ENCODE results near the gene ZNF454.

Gene ZNF454

DNA sequence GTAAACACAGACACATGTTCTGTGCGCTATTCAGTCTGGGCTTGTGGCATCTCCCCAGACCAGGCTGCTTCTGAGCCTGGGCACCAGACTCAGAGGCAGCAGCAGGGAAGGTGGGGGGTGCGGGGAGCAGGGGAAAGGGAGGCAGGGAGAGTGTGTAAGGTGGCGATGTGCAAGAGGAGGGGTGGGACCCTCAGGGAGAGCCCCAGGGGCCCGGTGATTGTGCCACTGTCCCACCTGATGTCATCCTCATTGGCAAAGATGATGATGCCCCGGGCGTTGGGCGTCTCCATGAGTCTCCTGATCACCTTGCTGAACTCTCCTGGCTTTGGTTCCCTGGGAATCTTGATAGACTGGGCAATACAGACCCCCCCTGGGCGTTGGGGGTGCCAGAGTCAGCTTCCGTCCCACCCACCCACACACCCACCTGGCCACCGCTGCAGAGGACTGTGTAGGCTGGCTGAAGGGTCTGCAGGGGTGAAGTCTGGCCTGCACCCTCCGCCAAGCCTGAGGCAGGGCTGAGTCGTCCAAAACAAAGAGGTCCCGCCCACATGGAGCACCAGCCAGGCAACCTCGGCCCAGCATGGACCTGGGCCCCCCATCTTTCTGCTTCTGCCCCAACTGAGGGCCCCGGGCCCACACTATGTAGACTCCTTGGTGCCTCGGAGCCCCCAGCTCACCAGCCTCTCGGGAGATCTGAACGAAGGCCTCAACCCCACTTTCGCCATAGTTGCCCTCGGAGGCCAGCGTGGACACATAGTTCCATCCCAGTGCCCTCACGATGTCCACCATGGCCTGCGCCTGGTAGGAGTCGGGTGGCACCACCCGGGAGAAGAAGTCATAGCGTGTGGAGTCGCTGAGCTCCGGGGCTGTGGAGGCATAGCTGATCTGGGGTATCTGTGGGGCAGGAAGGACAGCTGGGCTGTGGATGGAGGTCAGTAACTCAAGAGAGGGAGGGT is 50.5 kb downstream of the ZNF454 start:
- DNase-seq (ENCODE audit: low read depth, low spot score): no peak
- no peak overlapping the region for H3K4me3 ChIP-seq (ENCODE audit: low read length)

DNA sequence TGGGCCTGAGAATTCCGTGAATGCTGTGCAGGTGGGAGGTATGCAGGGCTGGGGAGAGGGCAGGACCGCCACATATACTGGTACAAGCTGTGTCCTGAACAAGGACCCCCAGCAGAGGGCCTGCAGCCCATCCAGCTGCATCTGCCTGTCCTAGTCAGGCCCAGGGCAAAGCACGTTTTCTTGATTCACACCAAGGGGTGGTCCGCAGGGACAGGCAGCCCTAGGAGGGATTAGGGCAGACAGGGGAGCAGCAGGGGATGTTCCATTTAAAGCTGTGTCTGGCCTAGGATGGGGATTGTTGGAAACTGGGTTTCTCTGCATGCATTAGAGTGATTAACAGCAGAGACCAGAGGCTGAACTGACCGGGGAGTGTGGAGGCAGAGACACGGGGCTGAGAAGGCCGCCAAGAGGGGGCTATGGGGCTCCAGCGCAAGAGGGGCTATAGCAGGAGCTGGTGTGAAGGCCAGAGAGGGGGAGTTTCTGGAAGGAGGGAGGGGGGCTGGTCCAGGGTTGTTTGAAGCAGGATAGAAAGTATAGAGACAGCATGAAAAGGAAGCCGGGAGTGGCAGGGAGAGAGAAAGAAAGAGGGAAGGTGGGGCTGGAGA is 51.4 kb downstream of the ZNF454 start:
- no peak overlapping the region for H3K4me3 ChIP-seq (ENCODE audit: low read length)
- no peak for DNase-seq (ENCODE audit: low read depth, low spot score)

DNA sequence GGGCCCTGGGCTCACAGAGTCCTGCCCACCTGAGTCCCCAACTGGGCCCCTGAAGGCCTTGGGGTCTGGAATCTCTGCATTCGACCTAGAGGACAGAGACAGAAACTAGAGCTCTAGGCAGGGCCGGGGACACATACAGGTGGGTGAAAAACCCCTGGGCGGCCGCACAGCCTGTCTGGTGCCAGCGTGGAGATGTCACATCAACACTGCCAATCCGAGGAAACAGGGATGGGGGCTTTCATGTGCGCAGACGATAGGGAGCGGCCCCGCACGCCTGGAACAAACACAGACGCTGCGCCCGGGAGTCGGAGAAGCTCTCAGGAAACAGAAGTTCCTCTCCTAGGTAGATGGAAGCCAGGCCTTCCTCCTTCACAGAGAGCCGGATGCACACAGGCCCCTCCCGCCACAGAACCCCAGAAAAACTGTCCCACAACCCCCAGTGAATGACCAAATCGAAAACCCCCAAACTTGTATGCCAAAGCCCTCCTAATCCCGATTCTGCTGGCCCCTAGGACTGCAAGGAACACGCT is 52.3 kb downstream of the ZNF454 start:
- H3K4me3 ChIP-seq (ENCODE audit: low read length): no peak overlapping the region
- no peak for DNase-seq (ENCODE audit: low read depth, low spot score)

DNA sequence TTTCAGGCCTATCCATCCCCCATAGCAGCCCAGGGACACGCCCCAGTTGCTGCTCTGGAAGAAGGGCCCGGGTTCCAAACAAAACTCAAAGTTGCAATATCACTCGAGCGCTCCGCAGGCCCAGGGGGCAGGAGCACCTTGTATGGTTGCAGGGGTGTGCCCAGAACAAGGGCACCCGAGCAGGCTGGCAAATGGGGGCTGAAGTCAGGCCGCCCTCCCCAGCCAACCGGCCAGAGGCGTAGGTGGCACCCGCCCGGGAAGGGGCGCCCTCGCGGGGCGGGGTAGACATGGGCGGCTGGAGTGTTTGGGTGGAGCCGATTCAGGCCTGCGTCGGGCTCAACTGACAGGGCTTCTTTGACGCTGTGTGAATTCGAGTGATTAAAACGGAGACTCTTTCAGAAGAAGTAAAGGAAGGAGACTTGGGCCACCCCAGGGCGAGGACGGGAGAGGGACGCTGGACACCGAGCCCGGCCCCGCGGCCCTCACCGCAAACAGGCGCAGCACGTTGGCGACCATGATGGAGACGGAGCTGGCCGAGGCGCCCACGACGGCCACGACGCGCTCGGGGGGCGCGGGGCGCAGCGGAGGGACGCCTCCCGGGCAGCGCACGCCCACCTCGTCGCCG is 53.1 kb downstream of the ZNF454 start:
- no peak overlapping the region for H3K4me3 ChIP-seq (ENCODE audit: low read length)
- DNase-seq (ENCODE audit: low read depth, low spot score): no peak

DNA sequence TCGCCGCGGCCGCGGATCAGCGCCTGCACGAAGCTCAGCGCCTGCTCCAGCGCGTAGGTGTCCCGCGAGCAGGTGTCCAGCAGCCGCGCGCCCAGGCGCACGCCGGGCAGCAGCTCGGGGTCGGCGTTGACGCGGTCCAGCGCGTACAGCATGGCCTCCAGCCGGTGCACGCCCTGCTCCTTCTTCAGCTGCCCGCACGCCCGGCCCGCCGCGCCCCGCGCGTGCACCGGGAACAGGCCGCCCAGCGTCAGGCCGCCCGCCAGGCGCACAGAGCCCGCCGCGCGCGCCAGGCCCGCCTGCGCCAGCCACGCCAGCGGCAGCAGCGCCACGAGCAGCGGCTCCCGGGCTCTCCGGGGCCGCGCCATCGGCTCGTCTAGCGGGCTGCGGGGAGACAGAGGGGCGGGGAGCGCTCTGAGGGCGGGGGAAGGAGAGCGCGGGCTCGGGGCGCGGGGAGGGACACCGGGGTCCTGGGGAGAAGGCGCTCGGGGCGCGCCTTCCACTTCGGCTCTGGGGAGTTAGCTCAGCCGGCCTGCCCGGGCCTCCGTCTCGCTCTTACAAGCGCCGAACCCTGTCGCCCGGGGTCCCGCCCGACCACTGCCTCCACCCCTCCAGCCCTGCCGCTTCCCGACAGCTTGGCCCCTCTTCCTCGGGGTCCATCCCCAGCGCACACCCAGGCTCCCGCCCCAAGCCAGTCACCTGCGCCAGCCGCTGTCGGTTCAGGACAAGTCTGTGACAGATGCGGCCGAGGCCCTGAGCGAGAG is 53.8 kb downstream of the ZNF454 start, which contains the start of gene GRM6:
Gene GRM6 (minus strand): TSS at position 741 of the 761 bp plus-strand sequence. CDS start 376 bp downstream, at position 365.
- DNase-seq (ENCODE audit: low read depth, low spot score): no peak
- H3K4me3 ChIP-seq (ENCODE audit: low read length): no peak within 1 kb of the TSS

DNA sequence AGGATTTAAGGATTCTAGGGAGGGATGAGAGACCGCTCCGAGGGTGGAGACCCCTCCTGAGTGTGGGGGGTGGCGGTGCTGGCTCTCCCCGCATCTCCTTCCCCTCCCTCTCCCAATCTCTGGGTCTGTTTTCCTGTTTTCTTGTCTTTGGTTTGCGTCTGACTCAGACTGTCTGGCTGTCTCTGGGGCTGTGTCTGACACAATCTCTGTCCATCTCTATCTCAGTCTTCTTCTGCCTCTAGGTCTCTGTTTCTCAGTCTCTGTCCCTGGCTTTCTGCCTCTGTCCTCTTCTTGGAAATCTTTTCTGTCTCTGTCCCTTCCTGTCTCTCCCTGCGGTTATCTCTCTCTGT is 54.3 kb downstream of the ZNF454 start:
- DNase-seq (ENCODE audit: low read depth, low spot score): no peak
- no peak overlapping the region for H3K4me3 ChIP-seq (ENCODE audit: low read length)

DNA sequence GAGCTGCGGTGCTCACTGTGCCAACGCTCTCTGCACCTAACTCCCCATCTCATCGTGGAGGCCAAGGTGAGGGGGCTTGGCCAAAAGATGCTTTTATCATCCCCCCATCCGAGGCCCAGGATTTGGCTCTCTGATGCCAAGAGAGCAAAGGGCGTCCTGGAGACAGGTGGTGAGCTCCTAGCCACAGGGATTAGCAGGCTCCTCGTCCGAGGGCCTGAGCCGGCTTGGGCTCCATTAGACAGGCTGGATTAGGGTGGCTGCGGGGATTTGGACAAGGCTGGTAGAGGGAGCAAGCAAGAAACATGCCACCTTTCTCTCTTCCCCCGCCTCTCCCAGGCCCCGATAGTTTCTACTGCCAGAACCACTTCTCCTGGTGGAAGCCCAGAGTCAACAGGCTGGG is 55.2 kb downstream of the ZNF454 start:
- no peak for DNase-seq (ENCODE audit: low read depth, low spot score)
- no peak overlapping the region for H3K4me3 ChIP-seq (ENCODE audit: low read length)

DNA sequence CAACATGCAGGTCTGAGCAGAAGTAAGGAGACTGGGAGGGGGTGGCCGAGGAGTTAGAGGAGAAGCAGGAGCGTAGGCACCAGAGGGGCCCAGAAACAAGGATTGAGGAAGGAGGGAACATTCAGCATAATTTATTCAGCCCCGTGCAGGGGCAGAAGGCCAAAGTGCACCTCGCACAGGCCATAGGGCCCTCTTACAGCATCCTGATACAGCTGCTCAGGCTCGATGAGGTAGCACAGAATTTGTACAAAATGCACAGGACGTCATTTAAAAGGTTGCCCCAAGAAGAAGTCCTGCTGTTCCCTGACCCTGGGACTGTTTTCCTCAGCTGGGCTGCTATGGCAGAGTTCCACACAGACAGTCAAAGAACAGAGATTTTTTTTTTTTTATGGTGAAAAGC is 56.2 kb downstream of the ZNF454 start:
- DNase-seq (ENCODE audit: low read depth, low spot score): no peak
- no peak overlapping the region for H3K4me3 ChIP-seq (ENCODE audit: low read length)

DNA sequence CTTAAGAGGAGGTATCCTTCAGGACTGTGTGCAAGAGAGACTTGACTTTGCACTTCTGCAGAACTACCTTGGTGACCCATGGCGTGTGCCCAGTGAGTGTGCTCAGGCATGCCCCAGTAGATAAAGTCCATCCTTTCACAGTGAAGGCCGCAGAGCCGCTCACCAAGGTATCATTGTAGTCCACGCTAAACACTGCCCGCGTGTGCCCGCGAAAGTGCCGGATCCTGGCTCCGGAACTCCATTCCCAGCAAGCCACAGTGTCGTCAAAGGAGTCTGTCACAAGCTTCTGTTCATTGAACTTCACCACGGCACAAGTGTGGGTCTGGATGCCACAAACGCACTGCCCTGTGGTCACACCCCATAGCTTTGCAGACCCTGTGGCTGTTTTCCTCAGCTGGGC is 57.4 kb downstream of the ZNF454 start:
- no peak for DNase-seq (ENCODE audit: low read depth, low spot score)
- H3K4me3 ChIP-seq (ENCODE audit: low read length): no peak overlapping the region

DNA sequence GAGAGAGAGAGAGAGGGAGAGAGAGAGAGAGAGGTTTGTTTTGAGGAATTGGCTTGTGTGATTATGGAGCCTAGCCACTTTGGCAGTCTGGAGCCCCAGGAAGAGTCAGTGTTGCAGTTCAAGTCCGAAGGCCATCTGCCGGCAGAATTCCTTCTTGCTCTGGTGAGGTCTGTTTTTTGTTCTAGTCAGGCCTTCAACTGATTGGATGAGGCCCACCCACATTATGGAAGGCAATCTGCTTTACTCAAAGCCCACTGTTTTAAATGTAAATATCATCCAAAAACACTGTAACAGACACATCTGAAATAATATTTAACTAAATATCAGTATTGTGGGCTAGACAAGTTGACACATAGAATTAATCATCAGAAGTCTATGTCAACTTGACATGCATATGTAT is 65.6 kb downstream of the ZNF454 start:
- DNase-seq (ENCODE audit: low read depth, low spot score): no peak
- no peak overlapping the region for H3K4me3 ChIP-seq (ENCODE audit: low read length)

DNA sequence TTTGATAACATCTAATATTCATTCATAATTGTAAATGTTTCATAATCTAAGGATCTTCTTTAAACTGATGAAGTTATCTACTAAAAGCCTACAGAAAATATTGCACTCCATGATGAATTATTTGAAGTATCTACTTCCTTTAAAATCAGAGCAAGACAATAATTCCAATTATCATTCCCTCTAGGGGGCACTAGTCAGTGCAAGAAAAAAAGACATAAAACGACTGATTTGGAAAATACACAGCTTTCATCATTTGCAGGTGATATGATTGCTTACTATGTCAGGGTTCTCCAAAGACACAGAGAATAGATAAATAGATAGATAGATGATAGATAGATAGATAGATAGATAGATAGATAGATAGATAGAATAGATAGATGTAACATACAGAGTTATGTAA is 67.7 kb downstream of the ZNF454 start:
- DNase-seq (ENCODE audit: low read depth, low spot score): no peak
- no peak overlapping the region for H3K4me3 ChIP-seq (ENCODE audit: low read length)
